GM23338 (cell line): ENCODE measurements around the gene EHF. TPM values are rescaled to one million over a fixed set of nuclear protein-coding genes. Genes with fewer than 3 reads are reported as not detected.

Experiments used
- ATAC-seq: fragments of 200-7000 bp; cut with Tn5 transposase; 3 replicates; pipeline ENCODE4 v1.9.1; 2020
- DNase-seq: peaks from one replicate; pipeline ENCODE4 v3.0.0-alpha.2; 2015; ENCODE audit warnings: low spot score
- H2AFZ ChIP-seq: fragments of 200-600 bp; sonication (generic); 2 replicates; pipeline ENCODE4 v1.8.0; 2016; ENCODE audit warnings: antibody characterized with exemption, mild to moderate bottlenecking, moderate library complexity
- H3F3A ChIP-seq: fragments of 200-600 bp; sonication (generic); replicated peaks from 2 replicates; pipeline ENCODE4 v1.8.0; 2017; ENCODE audit warnings: antibody characterized with exemption, mixed run types, low read depth
- H3K27ac ChIP-seq: fragments of 200-600 bp; sonication (generic); 2 replicates; pipeline ENCODE4 v1.6.1; 2016; ENCODE audit warnings: low read depth
- H3K27me3 ChIP-seq: fragments of 200-600 bp; sonication (generic); 2 replicates; pipeline ENCODE4 v1.8.0; 2016; ENCODE audit warnings: mild to moderate bottlenecking, mixed run types, moderate library complexity; ENCODE audit not compliant: insufficient read depth
- H3K36me3 ChIP-seq: fragments of 200-600 bp; sonication (generic); 2 replicates; pipeline ENCODE4 v1.8.0; 2016; ENCODE audit warnings: mild to moderate bottlenecking; ENCODE audit not compliant: insufficient read depth
- H3K4me1 ChIP-seq: fragments of 200-600 bp; sonication (generic); 2 replicates; pipeline ENCODE4 v1.8.0; 2016; ENCODE audit warnings: mild to moderate bottlenecking, moderate library complexity; ENCODE audit not compliant: insufficient read depth
- H3K4me2 ChIP-seq: fragments of 200-600 bp; sonication (generic); 2 replicates; pipeline ENCODE4 v1.7.1; 2017; ENCODE audit warnings: mixed run types
- H3K4me3 ChIP-seq: fragments of 200-600 bp; sonication (generic); 2 replicates; pipeline ENCODE4 v1.6.1; 2016; ENCODE audit warnings: mixed run types
- H3K79me2 ChIP-seq: fragments of 200-600 bp; sonication (generic); replicated peaks from 2 replicates; pipeline ENCODE4 v1.8.0; 2017; ENCODE audit warnings: mild to moderate bottlenecking; ENCODE audit not compliant: insufficient read depth
- H3K9me2 ChIP-seq: fragments of 200-600 bp; sonication (generic); 2 replicates; pipeline ENCODE4 v1.8.0; 2017; ENCODE audit not compliant: insufficient read depth
- H4K20me1 ChIP-seq: fragments of 200-600 bp; sonication (generic); replicated peaks from 2 replicates; pipeline ENCODE4 v1.8.0; 2017; ENCODE audit warnings: mild to moderate bottlenecking; ENCODE audit not compliant: insufficient read depth
- H3K27ac Mint-ChIP-seq: 2 replicates; pipeline ENCODE4 v1.8.0; 2020; ENCODE audit warnings: inconsistent platforms, mild to moderate bottlenecking, moderate library complexity, mixed read lengths
- H3K27me3 Mint-ChIP-seq: 3 replicates; pipeline ENCODE4 v1.8.0; 2022; ENCODE audit warnings: low read depth, mild to moderate bottlenecking, moderate library complexity, mixed read lengths, inconsistent platforms; ENCODE audit not compliant: insufficient read depth, poor library complexity
- H3K36me3 Mint-ChIP-seq: 3 replicates; pipeline ENCODE4 v1.8.0; 2021; ENCODE audit warnings: low read depth, mild to moderate bottlenecking, inconsistent platforms, moderate library complexity, mixed read lengths
- H3K4me1 Mint-ChIP-seq: 3 replicates; pipeline ENCODE4 v1.8.0; 2020; ENCODE audit warnings: mild to moderate bottlenecking, inconsistent platforms, mixed read lengths
- H3K4me3 Mint-ChIP-seq: 3 replicates; pipeline ENCODE4 v1.8.0; 2021; ENCODE audit warnings: moderate library complexity, mild to moderate bottlenecking, inconsistent platforms, mixed read lengths
- H3K9me3 Mint-ChIP-seq: 3 replicates; pipeline ENCODE4 v1.8.0; 2020; ENCODE audit warnings: moderate library complexity, mild to moderate bottlenecking, inconsistent platforms, mixed read lengths
- CREB1 ChIP-seq: fragments of 250-450 bp; sonication (Bioruptor Pico); IDR thresholded peaks from 2 replicates; pipeline ENCODE4 v1.5.0; 2020; ENCODE audit warnings: low read depth, mild to moderate bottlenecking, moderate library complexity
- CTCF ChIP-seq, 2 experiments: fragments of 200-600 bp in 1 of 2; sonication (generic) in 1 of 2; conservative IDR thresholded peaks; 2 replicates each; pipeline versions ENCODE4 v1.5.1 to v1.6.1; 2016 to 2017; ENCODE audit warnings: antibody characterized with exemption in 2 of 2, low read depth in 2 of 2, mild to moderate bottlenecking in 2 of 2, moderate library complexity in 1 of 2
- ETS1 ChIP-seq: IDR thresholded peaks from 2 replicates; pipeline ENCODE4 v1.6.1; 2016; ENCODE audit warnings: antibody characterized with exemption
- EZH2 ChIP-seq: fragments of 200-600 bp; sonication (generic); IDR thresholded peaks from one replicate; pipeline ENCODE4 v1.8.0; 2017; ENCODE audit warnings: antibody characterized with exemption, mild to moderate bottlenecking, low read depth; ENCODE audit not compliant: unreplicated experiment
- NANOG ChIP-seq: IDR thresholded peaks from 2 replicates; pipeline ENCODE4 v1.6.1; 2016; ENCODE audit warnings: antibody characterized with exemption, borderline replicate concordance
- ZNF114 ChIP-seq: fragments of 250-450 bp; sonication (Bioruptor Pico); IDR thresholded peaks from 2 replicates; pipeline ENCODE4 v1.5.0; 2020; ENCODE audit warnings: mild to moderate bottlenecking, moderate library complexity
- ZNF462 ChIP-seq: fragments of 250-450 bp; sonication (Bioruptor Pico); IDR thresholded peaks from 2 replicates; pipeline ENCODE4 v1.5.0; 2020; ENCODE audit warnings: mild to moderate bottlenecking, moderate library complexity
- polyA plus RNA-seq: library from polyadenylated mRNA; unstranded; fragments of >200 nt; fragmentation: Nextera tagmentation; extraction: Ambion mirVana; gene quantifications from 2 replicates; pipeline ENCODE4 v1.2.1, GENCODE V29; 2016
- total RNA-seq: library from RNA; depleted of rRNA; stranded (reverse); fragments of >200 nt; shearing (Covaris generic); gene quantifications from 2 replicates; pipeline ENCODE4 v1.2.3, GENCODE V29; 2014

The EHF gene
- total and polyA plus RNA-seq, 2 experiments from 2014 or later = not detected

- TF ChIP-seq ZNF462 (CRISPR knock-in tag) (no peak), NANOG (no peak)
These were observed 18.6 kb upstream of the EHF start (continued) for GRCh38 chr11:34602245-34602644.

- Histone ChIP-seq H3K36me3 (no peaks in the 10 kb centered on the region), H3K4me2 (no peak overlapping the region), H4K20me1 (no peaks in the 10 kb centered on the region), H3K4me1 (no peaks in the 10 kb centered on the region), H3K27ac (no peak overlapping the region), H3K79me2 (no peaks in the 10 kb centered on the region), H3F3A (no peaks in the 10 kb centered on the region), H2AFZ (peak overlapping the region; percentile 52; the same call in 1 of the 2 replicates), H3K4me3 (no peak overlapping the region), H3K27me3 (no peaks in the 10 kb centered on the region), H3K9me2 (no peaks in the 10 kb centered on the region)
- Mint-ChIP-seq H3K4me1 (no peaks in the 10 kb centered on the region), H3K36me3 (no peaks in the 10 kb centered on the region), H3K27me3 (peaks cover 3% of the 10 kb centered on the region), H3K4me3 (no peak overlapping the region), H3K27ac (no peak overlapping the region), H3K9me3 (no peaks in the 10 kb centered on the region)
- ATAC-seq (no peak), DNase-seq (no peak)
- TF ChIP-seq EZH2 (no peak), CTCF (conservative IDR thresholded peaks at IDR 0.05; ENCODE audit: low read depth in 2 of 2) (no peak), ZNF114 (CRISPR knock-in tag) (no peak), CREB1 (CRISPR knock-in tag) (no peak), NANOG (no peak), ETS1 (no peak)
These were observed 17.5 kb upstream of the EHF start for GRCh38 chr11:34603129-34604001.
